Spleen (tissue), 7 donors: ENCODE measurements around the gene ARID3A.

ENCODE experiments used
- CTCF ChIP-seq, 11 experiments: fragments of 200-600 bp in 7 of 11; fragments of 450-650 bp in 4 of 11; sonication (generic) in 4 of 11; IDR thresholded peaks in 8 of 11; conservative IDR thresholded peaks in 3 of 11; 1 replicate in 7 of 11; 2 replicates in 4 of 11; pipeline versions ENCODE4 v1.4.0 to v1.8.0; 2016 to 2021; ENCODE audit warnings: antibody characterized with exemption in 11 of 11, inconsistent platforms in 4 of 11, mild to moderate bottlenecking in 1 of 11
- POLR2A ChIP-seq, 3 donors: fragments of 450-650 bp; IDR thresholded peaks; one replicate each; pipeline ENCODE4 v1.5.1; 2017; ENCODE audit warnings: antibody characterized with exemption in 3 of 3, mild to moderate bottlenecking in 1 of 3
- POLR2AphosphoS5 ChIP-seq, 3 donors: sonication (generic); formaldehyde crosslinking; IDR thresholded peaks; one replicate each; pipeline ENCODE4 v1.5.1; 2017; ENCODE audit warnings: antibody characterized with exemption in 3 of 3
- donor health status: DM: no; HTN: no; CAD: no; lungs with moderate emphysema.
- donor health status: DM: no; HTN: no; CAD: no.
- donor health status: DM: no; HTN: no; CAD: no.

DNA sequence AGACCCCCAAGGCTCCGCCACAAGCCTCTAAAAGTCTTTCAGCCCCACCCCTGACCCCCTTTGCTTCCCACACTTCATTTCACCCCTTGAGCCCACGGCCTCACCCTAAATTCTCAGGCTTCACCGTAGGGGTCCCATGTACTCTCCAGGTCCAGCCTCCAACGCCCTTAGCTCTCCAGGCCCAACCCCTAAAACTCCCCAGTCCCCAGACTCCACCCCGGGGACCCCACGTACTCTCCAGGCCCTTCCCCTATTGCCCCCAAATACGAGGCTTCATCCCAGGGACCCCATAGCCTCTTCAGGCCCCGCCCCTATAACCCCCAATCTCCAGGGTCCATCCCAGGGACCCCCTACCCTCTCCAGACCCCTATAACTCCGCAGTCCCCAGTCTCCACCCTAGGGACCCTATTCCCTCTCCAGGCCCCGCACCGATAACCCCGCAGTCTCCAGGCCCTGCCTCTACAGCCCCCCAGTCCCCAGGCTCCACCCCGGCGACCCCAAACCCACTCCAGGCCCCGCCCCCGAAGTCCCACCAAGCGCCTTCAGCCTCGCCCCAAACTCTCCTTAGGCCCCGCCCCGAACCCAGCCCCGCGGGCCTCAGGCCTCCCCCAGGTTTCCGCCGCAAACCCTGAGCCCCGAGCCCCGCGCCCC is 33.5 kb upstream of the ARID3A start:
- TF ChIP-seq CTCF (IDR thresholded peaks at IDR 0.05 in 8 of 11, conservative IDR thresholded peaks at IDR 0.05 in 3 of 11), result no peak
- TF ChIP-seq POLR2AphosphoS5 (IDR thresholded peaks at IDR 0.05), result no peak
- TF ChIP-seq POLR2A (IDR thresholded peaks at IDR 0.05), result no peak
